HL-60/S4 (cell line): ENCODE data around the gene HYCC2.
"Not testable (repeated sequence)": the region's sequence is repeated elsewhere in the genome, so short reads cannot be mapped to it uniquely, and the experiment has no call there.

Experiments
- in situ Hi-C: fragments of 300-500 bp; cut with MboI; formaldehyde crosslinking; loops from 2 replicates; pipeline ENCODE4 v1.14.3; 2022; ENCODE audit warnings: low sequenced_read_pairs

The HYCC2 gene

GRCh38 chr2:201071479-201072200, at the start of gene HYCC2, which contains the start of gene NDUFB3:
Gene HYCC2 (minus strand): TSS chr2:201071671. CDS start chr2:201024009, 47,662 bp downstream.
Gene NDUFB3 (plus strand): TSS chr2:201072001. CDS start chr2:201078883, 6,882 bp downstream.
- in situ Hi-C loops = no loop called here

GRCh38 chr2:201118961-201119854, 47.7 kb upstream of the HYCC2 start:
- in situ Hi-C loops = no loop called here

- in situ Hi-C loops = no loop called here
Observed at GRCh38 chr2:201118121-201118960, 46.9 kb upstream of the HYCC2 start.

GRCh38 chr2:201117735-201118094, 46.2 kb upstream of the HYCC2 start:
- in situ Hi-C loops = not testable (repeated sequence)

- in situ Hi-C loops = no loop called here
Observed at GRCh38 chr2:201116959-201117734, 45.7 kb upstream of the HYCC2 start.

- in situ Hi-C loops = no loop called here
Observed at GRCh38 chr2:201116115-201116958, 44.9 kb upstream of the HYCC2 start, which contains the start of gene CFLAR. Gene CFLAR (plus strand): TSS chr2:201116164. CDS start chr2:201129866, 13,702 bp downstream.

GRCh38 chr2:201114846-201115245, 43.4 kb upstream of the HYCC2 start:
- in situ Hi-C loops = no loop called here

GRCh38 chr2:201114350-201114749, 42.9 kb upstream of the HYCC2 start:
- in situ Hi-C loops = no loop called here

- in situ Hi-C loops = no loop called here
Observed at GRCh38 chr2:201111096-201111495, 39.6 kb upstream of the HYCC2 start.

GRCh38 chr2:201110615-201111014, 39.1 kb upstream of the HYCC2 start:
- in situ Hi-C loops = no loop called here

- in situ Hi-C loops = no loop called here
Observed at GRCh38 chr2:201109186-201109585, 37.7 kb upstream of the HYCC2 start.

- in situ Hi-C loops = no loop called here
Observed at GRCh38 chr2:201108341-201108740, 36.9 kb upstream of the HYCC2 start.

- in situ Hi-C loops = no loop called here
Observed at GRCh38 chr2:201107624-201108023, 36.2 kb upstream of the HYCC2 start.

- in situ Hi-C loops = no loop called here
Observed at GRCh38 chr2:201105759-201106158, 34.3 kb upstream of the HYCC2 start.

GRCh38 chr2:201100497-201100896, 29.0 kb upstream of the HYCC2 start:
- in situ Hi-C loops = no loop called here

GRCh38 chr2:201093573-201093972, 22.1 kb upstream of the HYCC2 start:
- in situ Hi-C loops = no loop called here

GRCh38 chr2:201090574-201090973, 19.1 kb upstream of the HYCC2 start:
- in situ Hi-C loops = no loop called here

- in situ Hi-C loops = no loop called here
Observed at GRCh38 chr2:201084863-201085262, 13.4 kb upstream of the HYCC2 start.

- in situ Hi-C loops = no loop called here
Observed at GRCh38 chr2:201074996-201075395, 3.5 kb upstream of the HYCC2 start.
